Astrocyte of the hippocampus (primary cell): ENCODE data around the gene BICC1.

Experiments
- DNase-seq: peaks from one replicate; pipeline ENCODE4 v3.0.0; 2011; ENCODE audit warnings: low read depth, low spot score

The BICC1 gene

GRCh38 chr10:58746474-58747185 is 234.0 kb downstream of the BICC1 start:
- peak; percentile 33 for DNase-seq

- no peak for DNase-seq
Measured at GRCh38 chr10:58747687-58748086, 235.0 kb downstream of the BICC1 start.

GRCh38 chr10:58752665-58753064 is 240.0 kb downstream of the BICC1 start:
- DNase-seq = no peak

- no peak for DNase-seq
Measured at GRCh38 chr10:58753425-58753824, 240.8 kb downstream of the BICC1 start.

- DNase-seq = no peak
Measured at GRCh38 chr10:58754469-58755339, 242.0 kb downstream of the BICC1 start.

- no peak for DNase-seq
Measured at GRCh38 chr10:58755340-58755610, 242.6 kb downstream of the BICC1 start.

GRCh38 chr10:58755677-58756076 is 243.0 kb downstream of the BICC1 start:
- peak; percentile 54 for DNase-seq

GRCh38 chr10:58756130-58756719 is 243.6 kb downstream of the BICC1 start:
- peak; percentile 70 for DNase-seq

GRCh38 chr10:58757352-58758065 is 244.8 kb downstream of the BICC1 start:
- DNase-seq = no peak

- peak; percentile 26 for DNase-seq
Measured at GRCh38 chr10:58758321-58758720, 245.6 kb downstream of the BICC1 start.

GRCh38 chr10:58764087-58764747 is 251.5 kb downstream of the BICC1 start:
- DNase-seq = peak; percentile 20

- DNase-seq = no peak
Measured at GRCh38 chr10:58765910-58766309, 253.2 kb downstream of the BICC1 start.

GRCh38 chr10:58767652-58768051 is 255.0 kb downstream of the BICC1 start:
- no peak for DNase-seq

GRCh38 chr10:58771863-58772262 is 259.2 kb downstream of the BICC1 start:
- DNase-seq = no peak

- DNase-seq = no peak
Measured at GRCh38 chr10:58772758-58773157, 260.1 kb downstream of the BICC1 start.

GRCh38 chr10:58773341-58773740 is 260.7 kb downstream of the BICC1 start:
- no peak for DNase-seq

GRCh38 chr10:58773944-58774343 is 261.3 kb downstream of the BICC1 start:
- no peak for DNase-seq

- peak; percentile 57 for DNase-seq
Measured at GRCh38 chr10:58775960-58776567, 263.4 kb downstream of the BICC1 start.

- DNase-seq = no peak
Measured at GRCh38 chr10:58776568-58777318, 264.1 kb downstream of the BICC1 start.

- DNase-seq = no peak
Measured at GRCh38 chr10:58778966-58779365, 266.3 kb downstream of the BICC1 start.
